Measurements from ENCODE around the gene GRID2.

DNA sequence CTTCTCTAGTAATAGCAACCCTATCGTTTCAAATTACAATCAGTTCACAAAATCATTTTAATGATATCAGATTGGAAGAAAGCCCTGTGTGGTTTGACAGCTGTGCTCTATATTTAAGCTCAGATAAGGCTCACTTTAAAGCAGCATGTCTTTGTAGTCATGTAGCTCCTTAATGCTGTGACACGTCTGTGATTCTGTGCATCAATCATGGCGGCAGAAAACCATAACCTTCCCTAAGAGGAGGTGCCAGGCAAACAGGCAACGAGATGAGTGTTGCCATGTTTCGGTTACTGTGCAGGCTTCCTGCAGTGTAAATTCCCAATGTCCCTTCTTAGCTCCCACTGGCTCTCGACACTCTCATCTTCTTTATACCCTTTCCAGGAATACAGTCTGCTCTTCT is 212.7 kb downstream of the GRID2 start:
- TF ChIP-seq, protein P1, sequence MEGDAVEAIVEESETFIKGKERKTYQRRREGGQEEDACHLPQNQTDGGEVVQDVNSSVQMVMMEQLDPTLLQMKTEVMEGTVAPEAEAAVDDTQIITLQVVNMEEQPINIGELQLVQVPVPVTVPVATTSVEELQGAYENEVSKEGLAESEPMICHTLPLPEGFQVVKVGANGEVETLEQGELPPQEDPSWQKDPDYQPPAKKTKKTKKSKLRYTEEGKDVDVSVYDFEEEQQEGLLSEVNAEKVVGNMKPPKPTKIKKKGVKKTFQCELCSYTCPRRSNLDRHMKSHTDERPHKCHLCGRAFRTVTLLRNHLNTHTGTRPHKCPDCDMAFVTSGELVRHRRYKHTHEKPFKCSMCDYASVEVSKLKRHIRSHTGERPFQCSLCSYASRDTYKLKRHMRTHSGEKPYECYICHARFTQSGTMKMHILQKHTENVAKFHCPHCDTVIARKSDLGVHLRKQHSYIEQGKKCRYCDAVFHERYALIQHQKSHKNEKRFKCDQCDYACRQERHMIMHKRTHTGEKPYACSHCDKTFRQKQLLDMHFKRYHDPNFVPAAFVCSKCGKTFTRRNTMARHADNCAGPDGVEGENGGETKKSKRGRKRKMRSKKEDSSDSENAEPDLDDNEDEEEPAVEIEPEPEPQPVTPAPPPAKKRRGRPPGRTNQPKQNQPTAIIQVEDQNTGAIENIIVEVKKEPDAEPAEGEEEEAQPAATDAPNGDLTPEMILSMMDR (IDR thresholded peaks at IDR 0.05): no peak
- no peak for TF ChIP-seq POLR2A (IDR thresholded peaks at IDR 0.05)
